HG03342 (cell line): Measurements from ENCODE around the gene CGB3.

Experiments used
- ATAC-seq: cut with Tn5 transposase; IDR thresholded peaks from one replicate; pipeline ENCODE4 v1.9.1; 2021; ENCODE audit warnings: mild to moderate bottlenecking, moderate library complexity; ENCODE audit not compliant: unreplicated experiment

The CGB3 gene

GRCh38 chr19:48989701-48990291 lies 34.3 kb downstream of the CGB3 start:
- no peak for ATAC-seq

GRCh38 chr19:48988860-48989259 lies 35.3 kb downstream of the CGB3 start:
- ATAC-seq, result no peak

GRCh38 chr19:48988286-48988685 lies 35.8 kb downstream of the CGB3 start:
- no peak for ATAC-seq

- ATAC-seq, result no peak
Observed at GRCh38 chr19:48987323-48987722, 36.8 kb downstream of the CGB3 start.

- no peak for ATAC-seq
Observed at GRCh38 chr19:48986211-48986610, 37.9 kb downstream of the CGB3 start.

GRCh38 chr19:48985711-48986110 lies 38.4 kb downstream of the CGB3 start:
- no peak for ATAC-seq

GRCh38 chr19:48982280-48982679 lies 41.9 kb downstream of the CGB3 start:
- ATAC-seq, result no peak

GRCh38 chr19:48977061-48977460 lies 47.1 kb downstream of the CGB3 start:
- ATAC-seq, result no peak

- no peak for ATAC-seq
Observed at GRCh38 chr19:48975947-48976847, 47.9 kb downstream of the CGB3 start.
